IMR-90 (cell line): ENCODE data around the gene KRABD2.

Source experiments
- ATAC-seq: fragments of 200-7000 bp; cut with Tn5 transposase; 2 replicates; pipeline ENCODE4 v1.9.1; 2020; ENCODE audit warnings: low read depth, mild to moderate bottlenecking, moderate library complexity
- BruUV-seq: library from RNA; stranded (reverse); fragments of 400-500 nt; replicated peaks from 2 replicates; lab custom pipeline; 2021; lab: Mats Ljungman, UMichigan
- CTCF ChIA-PET: fragments of 300-600 bp; formaldehyde crosslinking; extraction: SDS; loops from one replicate; lab custom pipeline; 2021; ENCODE audit warnings: antibody characterized with exemption; lab: Yijun Ruan, JAX
- POLR2A ChIA-PET: fragments of 300-600 bp; sonication (Branson Sonifier 250); formaldehyde crosslinking; loops from one replicate; lab custom pipeline; 2022; ENCODE audit warnings: antibody characterized with exemption; ENCODE audit not compliant: unreplicated experiment; lab: Charles Lee
- DNase-seq: peaks from one replicate; pipeline ENCODE4 v3.0.0; 2013
- H2AFZ ChIP-seq: replicated peaks from 2 replicates; pipeline ENCODE3; 2013; ENCODE audit warnings: low read length, mild to moderate bottlenecking; ENCODE audit not compliant: poor library complexity
- H2AK5ac ChIP-seq: 2 replicates; pipeline ENCODE4 v1.6.1; 2013; ENCODE audit warnings: low read depth, low read length, inconsistent platforms
- H2AK9ac ChIP-seq: replicated peaks from 2 replicates; pipeline ENCODE3; 2013; ENCODE audit warnings: mild to moderate bottlenecking, low read depth, low read length, moderate library complexity; ENCODE audit not compliant: poor library complexity
- H2BK120ac ChIP-seq: 2 replicates; pipeline ENCODE4 v1.6.1; 2013; ENCODE audit warnings: low read depth, low read length, inconsistent platforms
- H2BK15ac ChIP-seq: 3 replicates; pipeline ENCODE4 v1.6.1; 2013; ENCODE audit warnings: low read depth, low read length, inconsistent platforms
- H2BK20ac ChIP-seq: 2 replicates; pipeline ENCODE4 v1.6.1; 2013; ENCODE audit warnings: low read depth, mild to moderate bottlenecking, inconsistent platforms, low read length, moderate library complexity
- H2BK5ac ChIP-seq: 2 replicates; pipeline ENCODE4 v1.6.1; 2013; ENCODE audit warnings: mild to moderate bottlenecking, low read depth, low read length, inconsistent platforms; ENCODE audit not compliant: poor library complexity, severe bottlenecking
- H3K14ac ChIP-seq: replicated peaks from 2 replicates; pipeline ENCODE4 v1.6.1; 2013; ENCODE audit warnings: low read depth, low read length, inconsistent platforms
- H3K18ac ChIP-seq: 2 replicates; pipeline ENCODE4 v1.6.1; 2013; ENCODE audit warnings: low read depth, low read length, control low read depth
- H3K23ac ChIP-seq: 2 replicates; pipeline ENCODE4 v1.6.1; 2013; ENCODE audit warnings: low read depth, low read length, inconsistent platforms
- H3K27ac ChIP-seq: 2 replicates; pipeline ENCODE4 v1.5.1; 2013; ENCODE audit warnings: mild to moderate bottlenecking, control low read depth, low read length; ENCODE audit not compliant: insufficient read depth
- H3K27me3 ChIP-seq: 2 replicates; pipeline ENCODE4 v1.6.1; 2013; ENCODE audit warnings: low read length; ENCODE audit not compliant: control insufficient read depth, insufficient read depth
- H3K36me3 ChIP-seq: 2 replicates; pipeline ENCODE4 v1.6.1; 2013; ENCODE audit warnings: low read length, mixed read lengths; ENCODE audit not compliant: control insufficient read depth, insufficient read depth
- H3K4ac ChIP-seq: 2 replicates; pipeline ENCODE4 v1.6.1; 2013; ENCODE audit warnings: low read depth, low read length, inconsistent platforms
- H3K4me1 ChIP-seq: 2 replicates; pipeline ENCODE4 v1.6.1; 2013; ENCODE audit warnings: low read length, mixed read lengths; ENCODE audit not compliant: control insufficient read depth, insufficient read depth
- H3K4me2 ChIP-seq: 2 replicates; pipeline ENCODE4 v1.6.1; 2013; ENCODE audit warnings: low read depth, mild to moderate bottlenecking, control low read depth, low read length, moderate library complexity
- H3K4me3 ChIP-seq: 2 replicates; pipeline ENCODE4 v1.5.1; 2013; ENCODE audit warnings: low read depth, mild to moderate bottlenecking, control low read depth, low read length, moderate library complexity; ENCODE audit not compliant: insufficient read depth
- H3K56ac ChIP-seq: 2 replicates; pipeline ENCODE4 v1.6.1; 2013; ENCODE audit warnings: low read length, inconsistent platforms; ENCODE audit not compliant: insufficient read depth; ENCODE audit errors: extremely low read depth
- H3K79me1 ChIP-seq, 2 experiments: 2 replicates each; pipeline ENCODE4 v1.6.1; 2013; ENCODE audit warnings: low read length in 2 of 2, inconsistent platforms in 1 of 2, low read depth in 1 of 2
- H3K9ac ChIP-seq: 2 replicates; pipeline ENCODE4 v1.6.1; 2013; ENCODE audit warnings: low read depth, low read length, control low read depth
- H3K9me1 ChIP-seq: 2 replicates; pipeline ENCODE4 v1.6.1; 2013; ENCODE audit warnings: low read length, inconsistent platforms; ENCODE audit not compliant: insufficient read depth
- H3K9me3 ChIP-seq: 2 replicates; pipeline ENCODE4 v1.6.1; 2013; ENCODE audit warnings: low read length; ENCODE audit not compliant: control insufficient read depth, insufficient read depth
- H4K20me1 ChIP-seq: 2 replicates; pipeline ENCODE4 v1.6.1; 2013; ENCODE audit warnings: low read length, inconsistent platforms; ENCODE audit not compliant: insufficient read depth
- H4K5ac ChIP-seq: 2 replicates; pipeline ENCODE4 v1.6.1; 2013; ENCODE audit warnings: mild to moderate bottlenecking, low read depth, low read length, control low read depth
- H4K8ac ChIP-seq, 2 experiments: 2 replicates each; pipeline ENCODE4 v1.6.1; 2013; ENCODE audit warnings: low read depth in 2 of 2, low read length in 2 of 2, control low read depth in 1 of 2, inconsistent platforms in 1 of 2
- H4K91ac ChIP-seq: 2 replicates; pipeline ENCODE4 v1.6.1; 2013; ENCODE audit warnings: low read depth, low read length, inconsistent platforms; ENCODE audit not compliant: insufficient read depth
- BHLHE40 ChIP-seq: fragments of 150-350 bp; IDR thresholded peaks from 2 replicates; pipeline ENCODE4 v1.6.1; 2016; ENCODE audit warnings: mild to moderate bottlenecking, low read depth, low read length
- FOS ChIP-seq: fragments of 150-350 bp; IDR thresholded peaks from 2 replicates; pipeline ENCODE4 v1.6.1; 2016; ENCODE audit warnings: low read depth, low read length
- MAFK ChIP-seq: IDR thresholded peaks from 2 replicates; pipeline ENCODE4 v1.6.1; 2012; ENCODE audit warnings: low read depth, low read length, improper control_type of control experiment
- MAZ ChIP-seq: IDR thresholded peaks from 2 replicates; pipeline ENCODE4 v1.6.1; 2012; ENCODE audit warnings: low read depth, mild to moderate bottlenecking, low read length, improper control_type of control experiment, moderate library complexity, borderline replicate concordance
- MXI1 ChIP-seq: IDR thresholded peaks from 2 replicates; pipeline ENCODE4 v1.6.1; 2012; ENCODE audit warnings: low read depth, mild to moderate bottlenecking, low read length, moderate library complexity, borderline replicate concordance
- NFE2L2 ChIP-seq: fragments of 150-350 bp; IDR thresholded peaks from 2 replicates; pipeline ENCODE4 v1.6.1; 2016; ENCODE audit warnings: low read depth, mild to moderate bottlenecking, low read length
- POLR2A ChIP-seq: IDR thresholded peaks from 2 replicates; pipeline ENCODE4 v1.6.1; 2012; ENCODE audit warnings: mild to moderate bottlenecking, low read depth, low read length
- RCOR1 ChIP-seq: IDR thresholded peaks from 2 replicates; pipeline ENCODE4 v1.6.1; 2012; ENCODE audit warnings: mild to moderate bottlenecking, low read length, improper control_type of control experiment; ENCODE audit not compliant: insufficient replicate concordance
- RFX5 ChIP-seq: IDR thresholded peaks from 2 replicates; pipeline ENCODE4 v1.8.0; 2012; ENCODE audit warnings: low read depth, mild to moderate bottlenecking, low read length, moderate library complexity
- SMC3 ChIP-seq: fragments of 150-350 bp; IDR thresholded peaks from 2 replicates; pipeline ENCODE4 v1.6.1; 2016; ENCODE audit warnings: low read depth, mild to moderate bottlenecking, antibody characterized with exemption, low read length, moderate library complexity
- USF2 ChIP-seq: fragments of 150-350 bp; IDR thresholded peaks from 2 replicates; pipeline ENCODE4 v1.6.1; 2017; ENCODE audit warnings: mild to moderate bottlenecking, antibody characterized with exemption, low read length, low read depth
- WGBS, 2 experiments: methylation state at CpG; one replicate each; pipeline versions ENCODE4 v1.1.5 to v1.1.7; 2013; ENCODE audit warnings: missing lambda C conversion rate in 2 of 2; ENCODE audit not compliant: insufficient read length in 1 of 2; ENCODE audit errors: extremely low coverage in 2 of 2; 5-methylcytosine and 5-hydroxymethylcytosine counted together
- dilution Hi-C: fragments of 300-500 bp; cut with HindIII; formaldehyde crosslinking; loops from one replicate; pipeline ENCODE4 v1.14.3; 2018; ENCODE audit warnings: low sequenced_read_pairs; ENCODE audit not compliant: unreplicated experiment
- in situ Hi-C: fragments of 300-500 bp; cut with MboI; formaldehyde crosslinking; loops from 3 replicates; pipeline ENCODE4 v1.14.3; 2019; ENCODE audit warnings: low sequenced_read_pairs, inconsistent platforms, mixed read lengths
- intact Hi-C: fragments of 100-400 bp; cut with micrococcal nuclease; formaldehyde crosslinking; loops from 2 replicates; pipeline ENCODE4 v1.10.0; 2022
- TF ChIP-seq, protein P1 (sequence below): conservative IDR thresholded peaks from 2 replicates; pipeline ENCODE4 v1.5.1; 2012; ENCODE audit warnings: mild to moderate bottlenecking, low read depth, low read length, improper control_type of control experiment

Gene KRABD2

DNA sequence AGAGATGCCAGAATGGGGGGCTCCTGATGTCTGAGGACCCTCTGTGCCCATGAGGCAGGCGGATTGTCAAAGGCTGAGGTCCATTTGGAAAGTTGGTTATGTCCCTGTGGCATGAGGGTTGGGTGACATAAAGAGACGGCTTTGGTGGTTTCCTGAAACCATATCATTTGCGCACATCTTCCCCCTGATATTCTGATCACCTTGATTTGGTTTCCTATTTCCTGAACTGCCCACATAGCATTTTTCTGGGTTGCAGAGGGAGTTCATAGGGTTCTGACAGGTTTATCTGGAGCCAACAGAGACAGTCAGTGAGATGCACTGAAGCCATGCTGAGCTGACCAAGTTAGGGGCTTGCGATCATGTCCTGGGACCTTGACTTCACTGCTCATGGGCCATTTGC lies 36.8 kb upstream of the KRABD2 start:
- no peak overlapping the region for H2AK5ac ChIP-seq
- no peak overlapping the region for H3K23ac ChIP-seq
- BruUV-seq: no TSS peak
- no peak overlapping the region for H3K14ac ChIP-seq
- no peak overlapping the region for H2BK5ac ChIP-seq
- dilution Hi-C loops: no loop called here
- in situ Hi-C loops: loop anchor here (10.0 kb wide), 2 partner anchors 341 to 371 kb away; partner anchors contain the start of gene SPDYE4
- WGBS, 2 experiments: 100% methylated on average over 1 of the region's 4 CpGs; no CpG with 5 or more reads in 1 of the 2 experiments
- no peak overlapping the region for H2BK15ac ChIP-seq
- peaks cover 22% of the 10 kb centered on the region for H3K27me3 ChIP-seq
- H2BK120ac ChIP-seq: no peak overlapping the region
- no peak overlapping the region for H3K18ac ChIP-seq
- H4K20me1 ChIP-seq: no peaks in the 10 kb centered on the region
- no peaks in the 10 kb centered on the region for H3K4me1 ChIP-seq
- H3K9ac ChIP-seq: no peak overlapping the region
- TF ChIP-seq RFX5 (no peak), NFE2L2 (no peak), MAFK (no peak), POLR2A (no peak), RCOR1 (no peak), SMC3 (no peak), USF2 (no peak), MAZ (no peak), FOS (no peak), MXI1 (no peak), BHLHE40 (no peak)
- TF ChIP-seq, protein P1, sequence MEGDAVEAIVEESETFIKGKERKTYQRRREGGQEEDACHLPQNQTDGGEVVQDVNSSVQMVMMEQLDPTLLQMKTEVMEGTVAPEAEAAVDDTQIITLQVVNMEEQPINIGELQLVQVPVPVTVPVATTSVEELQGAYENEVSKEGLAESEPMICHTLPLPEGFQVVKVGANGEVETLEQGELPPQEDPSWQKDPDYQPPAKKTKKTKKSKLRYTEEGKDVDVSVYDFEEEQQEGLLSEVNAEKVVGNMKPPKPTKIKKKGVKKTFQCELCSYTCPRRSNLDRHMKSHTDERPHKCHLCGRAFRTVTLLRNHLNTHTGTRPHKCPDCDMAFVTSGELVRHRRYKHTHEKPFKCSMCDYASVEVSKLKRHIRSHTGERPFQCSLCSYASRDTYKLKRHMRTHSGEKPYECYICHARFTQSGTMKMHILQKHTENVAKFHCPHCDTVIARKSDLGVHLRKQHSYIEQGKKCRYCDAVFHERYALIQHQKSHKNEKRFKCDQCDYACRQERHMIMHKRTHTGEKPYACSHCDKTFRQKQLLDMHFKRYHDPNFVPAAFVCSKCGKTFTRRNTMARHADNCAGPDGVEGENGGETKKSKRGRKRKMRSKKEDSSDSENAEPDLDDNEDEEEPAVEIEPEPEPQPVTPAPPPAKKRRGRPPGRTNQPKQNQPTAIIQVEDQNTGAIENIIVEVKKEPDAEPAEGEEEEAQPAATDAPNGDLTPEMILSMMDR: no peak
- no peaks in the 10 kb centered on the region for H3K36me3 ChIP-seq
- ATAC-seq (no peak), DNase-seq (no peak)
- no peak overlapping the region for H3K27ac ChIP-seq
- H2BK20ac ChIP-seq: no peak overlapping the region
- 0 out of 2 replicates have a peak, but pooled peaks cover 2% of the 10 kb centered on the region for H3K9me3 ChIP-seq
- H3K4me2 ChIP-seq: no peak overlapping the region
- no peak overlapping the region for H2AK9ac ChIP-seq
- H4K8ac ChIP-seq: no peak overlapping the region
- no peak overlapping the region for H3K4me3 ChIP-seq
- no peak overlapping the region for H2AFZ ChIP-seq
- H3K79me1 ChIP-seq: no peaks in the 10 kb centered on the region
- H4K5ac ChIP-seq: no peak overlapping the region
- ChIA-PET CTCF (no interaction called here), POLR2A (no interaction called here)
- intact Hi-C loops: no loop called here
- H3K4ac ChIP-seq: no peak overlapping the region
- no peaks in the 10 kb centered on the region for H3K9me1 ChIP-seq
- no peak overlapping the region for H3K56ac ChIP-seq
- no peak overlapping the region for H4K91ac ChIP-seq
